LHCN-M2 (cell line): ENCODE measurements around the gene SARDH. TPM values are rescaled to one million over a fixed set of nuclear protein-coding genes. Genes with fewer than 3 reads are reported as not detected.
"Not testable (repeated sequence)": the region's sequence is repeated elsewhere in the genome, so short reads cannot be mapped to it uniquely, and the experiment has no call there.

ENCODE experiments used
- DNase-seq: peaks from one replicate; pipeline ENCODE4 v3.0.0-alpha.2; 2012; ENCODE audit warnings: low read depth
- total RNA-seq: library from RNA; depleted of rRNA; stranded (reverse); fragments of >200 nt; gene quantifications from 2 replicates; pipeline ENCODE4 v1.2.3, GENCODE V29; 2014

The SARDH gene
- total RNA-seq, 1 experiment from 2014 or later = 54.8 TPM

- DNase-seq = no peak
Measured at GRCh38 chr9:133635098-133635497, 103.1 kb downstream of the SARDH start.

- DNase-seq = no peak
Measured at GRCh38 chr9:133634081-133634691, 104.0 kb downstream of the SARDH start.

GRCh38 chr9:133633681-133634080 is 104.5 kb downstream of the SARDH start:
- DNase-seq = no peak

GRCh38 chr9:133632806-133633680 is 105.1 kb downstream of the SARDH start:
- no peak for DNase-seq

GRCh38 chr9:133631111-133631510 is 107.0 kb downstream of the SARDH start:
- no peak for DNase-seq

GRCh38 chr9:133629221-133630110 is 108.7 kb downstream of the SARDH start:
- no peak for DNase-seq

- DNase-seq = no peak
Measured at GRCh38 chr9:133628766-133629165, 109.4 kb downstream of the SARDH start.

GRCh38 chr9:133627341-133627740 is 110.8 kb downstream of the SARDH start:
- DNase-seq = no peak

GRCh38 chr9:133626008-133626407 is 112.1 kb downstream of the SARDH start:
- DNase-seq = not testable (repeated sequence)

- DNase-seq = no peak
Measured at GRCh38 chr9:133622555-133622954, 115.6 kb downstream of the SARDH start.

GRCh38 chr9:133621725-133622267 is 116.4 kb downstream of the SARDH start:
- DNase-seq = no peak

GRCh38 chr9:133619791-133620190 is 118.4 kb downstream of the SARDH start:
- no peak for DNase-seq

- no peak for DNase-seq
Measured at GRCh38 chr9:133618726-133619125, 119.4 kb downstream of the SARDH start.

- DNase-seq = no peak
Measured at GRCh38 chr9:133616643-133617405, 121.3 kb downstream of the SARDH start.

- DNase-seq = no peak
Measured at GRCh38 chr9:133615606-133616188, 122.5 kb downstream of the SARDH start.

- DNase-seq = no peak
Measured at GRCh38 chr9:133615186-133615585, 123.0 kb downstream of the SARDH start.

GRCh38 chr9:133614678-133615077 is 123.5 kb downstream of the SARDH start:
- DNase-seq = no peak

GRCh38 chr9:133614056-133614455 is 124.1 kb downstream of the SARDH start:
- no peak for DNase-seq
